IMR-90 (cell line): ENCODE measurements around the gene TCF4.

ENCODE experiments used
- CEBPB ChIP-seq: IDR thresholded peaks from 2 replicates; pipeline ENCODE4 v1.6.1; 2012; ENCODE audit warnings: low read depth, low read length, improper control_type of control experiment
- FOS ChIP-seq: fragments of 150-350 bp; IDR thresholded peaks from 2 replicates; pipeline ENCODE4 v1.6.1; 2016; ENCODE audit warnings: low read depth, low read length
- MAFK ChIP-seq: IDR thresholded peaks from 2 replicates; pipeline ENCODE4 v1.6.1; 2012; ENCODE audit warnings: low read depth, low read length, improper control_type of control experiment
- MAZ ChIP-seq: IDR thresholded peaks from 2 replicates; pipeline ENCODE4 v1.6.1; 2012; ENCODE audit warnings: low read depth, mild to moderate bottlenecking, low read length, improper control_type of control experiment, moderate library complexity, borderline replicate concordance
- MXI1 ChIP-seq: IDR thresholded peaks from 2 replicates; pipeline ENCODE4 v1.6.1; 2012; ENCODE audit warnings: low read depth, mild to moderate bottlenecking, low read length, moderate library complexity, borderline replicate concordance
- POLR2A ChIP-seq: IDR thresholded peaks from 2 replicates; pipeline ENCODE4 v1.6.1; 2012; ENCODE audit warnings: mild to moderate bottlenecking, low read depth, low read length
- RAD21 ChIP-seq: IDR thresholded peaks from 2 replicates; pipeline ENCODE4 v1.6.1; 2012; ENCODE audit warnings: low read length, improper control_type of control experiment
- SMC3 ChIP-seq: fragments of 150-350 bp; IDR thresholded peaks from 2 replicates; pipeline ENCODE4 v1.6.1; 2016; ENCODE audit warnings: low read depth, mild to moderate bottlenecking, antibody characterized with exemption, low read length, moderate library complexity
- TF ChIP-seq, protein P1 (sequence below): conservative IDR thresholded peaks from 2 replicates; pipeline ENCODE4 v1.5.1; 2012; ENCODE audit warnings: mild to moderate bottlenecking, low read depth, low read length, improper control_type of control experiment
- TF ChIP-seq, protein P2 (sequence below): fragments of 150-350 bp; IDR thresholded peaks from 2 replicates; pipeline ENCODE4 v1.6.1; 2017; ENCODE audit warnings: mild to moderate bottlenecking, antibody characterized with exemption, low read length, low read depth

DNA sequence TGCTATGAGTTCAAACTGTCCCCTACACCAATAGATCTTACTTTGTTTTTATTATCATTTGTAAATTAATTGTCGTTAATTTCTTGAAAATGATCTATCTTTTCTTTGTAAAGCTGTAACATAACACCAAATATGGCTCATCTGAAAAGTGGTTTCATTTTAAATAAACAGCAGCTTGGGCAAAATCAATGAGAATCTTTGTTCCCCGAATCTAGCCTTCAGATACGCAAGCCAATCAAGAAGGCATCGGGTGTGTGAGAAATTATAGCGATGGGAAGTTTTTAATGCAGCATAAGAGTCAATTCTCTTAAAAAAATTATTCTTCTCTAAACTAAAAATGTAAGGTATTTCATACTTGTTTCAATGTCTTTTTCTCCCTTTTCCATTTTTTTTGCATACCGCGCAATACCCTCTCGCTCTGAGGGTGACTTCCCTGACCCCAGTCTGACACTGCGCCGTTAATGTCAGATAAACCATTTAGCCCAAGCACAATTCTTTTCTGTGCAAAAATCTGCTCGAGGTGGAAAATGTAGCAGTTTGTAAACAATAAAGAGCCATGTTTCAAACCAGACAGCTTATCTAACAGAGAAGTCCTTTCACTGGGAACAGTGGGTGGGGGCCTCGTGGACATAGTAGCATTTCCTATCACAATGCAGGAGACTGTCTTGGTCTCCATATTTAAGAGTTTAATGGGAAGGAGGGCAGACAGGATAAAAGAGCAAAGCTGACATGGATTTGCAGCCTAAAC is 129.4 kb downstream of the TCF4 start:
- no peak for TF ChIP-seq POLR2A
- TF ChIP-seq, protein P1, sequence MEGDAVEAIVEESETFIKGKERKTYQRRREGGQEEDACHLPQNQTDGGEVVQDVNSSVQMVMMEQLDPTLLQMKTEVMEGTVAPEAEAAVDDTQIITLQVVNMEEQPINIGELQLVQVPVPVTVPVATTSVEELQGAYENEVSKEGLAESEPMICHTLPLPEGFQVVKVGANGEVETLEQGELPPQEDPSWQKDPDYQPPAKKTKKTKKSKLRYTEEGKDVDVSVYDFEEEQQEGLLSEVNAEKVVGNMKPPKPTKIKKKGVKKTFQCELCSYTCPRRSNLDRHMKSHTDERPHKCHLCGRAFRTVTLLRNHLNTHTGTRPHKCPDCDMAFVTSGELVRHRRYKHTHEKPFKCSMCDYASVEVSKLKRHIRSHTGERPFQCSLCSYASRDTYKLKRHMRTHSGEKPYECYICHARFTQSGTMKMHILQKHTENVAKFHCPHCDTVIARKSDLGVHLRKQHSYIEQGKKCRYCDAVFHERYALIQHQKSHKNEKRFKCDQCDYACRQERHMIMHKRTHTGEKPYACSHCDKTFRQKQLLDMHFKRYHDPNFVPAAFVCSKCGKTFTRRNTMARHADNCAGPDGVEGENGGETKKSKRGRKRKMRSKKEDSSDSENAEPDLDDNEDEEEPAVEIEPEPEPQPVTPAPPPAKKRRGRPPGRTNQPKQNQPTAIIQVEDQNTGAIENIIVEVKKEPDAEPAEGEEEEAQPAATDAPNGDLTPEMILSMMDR = no peak
- no peak for TF ChIP-seq FOS
- no peak for TF ChIP-seq CEBPB
- no peak for TF ChIP-seq SMC3
- TF ChIP-seq RAD21 = no peak
- TF ChIP-seq, protein P2, sequence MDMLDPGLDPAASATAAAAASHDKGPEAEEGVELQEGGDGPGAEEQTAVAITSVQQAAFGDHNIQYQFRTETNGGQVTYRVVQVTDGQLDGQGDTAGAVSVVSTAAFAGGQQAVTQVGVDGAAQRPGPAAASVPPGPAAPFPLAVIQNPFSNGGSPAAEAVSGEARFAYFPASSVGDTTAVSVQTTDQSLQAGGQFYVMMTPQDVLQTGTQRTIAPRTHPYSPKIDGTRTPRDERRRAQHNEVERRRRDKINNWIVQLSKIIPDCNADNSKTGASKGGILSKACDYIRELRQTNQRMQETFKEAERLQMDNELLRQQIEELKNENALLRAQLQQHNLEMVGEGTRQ = no peak
- no peak for TF ChIP-seq MAZ
- TF ChIP-seq MXI1 = no peak
- no peak for TF ChIP-seq MAFK
